GM10266 (cell line): ENCODE measurements around the gene ARL14EP.

Source experiments
- DNase-seq: peaks from one replicate; pipeline ENCODE4 v3.0.0; 2012; ENCODE audit errors: extremely low spot score
- CTCF ChIP-seq: IDR thresholded peaks from 2 replicates; pipeline ENCODE4 v1.5.1; 2012; ENCODE audit warnings: mild to moderate bottlenecking, low read depth; ENCODE audit not compliant: control insufficient read depth, insufficient read depth; ENCODE audit errors: missing control alignments

The ARL14EP gene

GRCh38 chr11:30322826-30323710 lies at the start of gene ARL14EP:
TSS of gene ARL14EP (plus strand) at chr11:30323104. CDS start at chr11:30330949, 7,845 bp downstream.
- peak; percentile 78 for DNase-seq
- TF ChIP-seq CTCF: no peak

- no peak for TF ChIP-seq CTCF
- no peak for DNase-seq
These were observed 45.7 kb upstream of the ARL14EP start for GRCh38 chr11:30277176-30277575.

GRCh38 chr11:30279796-30280195 lies 43.1 kb upstream of the ARL14EP start:
- DNase-seq: no peak
- no peak for TF ChIP-seq CTCF

GRCh38 chr11:30281476-30282288 lies 41.2 kb upstream of the ARL14EP start:
- DNase-seq: no peak
- no peak for TF ChIP-seq CTCF

GRCh38 chr11:30282289-30282631 lies 40.6 kb upstream of the ARL14EP start:
- TF ChIP-seq CTCF: no peak
- DNase-seq: no peak

GRCh38 chr11:30284836-30285235 lies 38.1 kb upstream of the ARL14EP start:
- DNase-seq: no peak
- TF ChIP-seq CTCF: no peak

- no peak for TF ChIP-seq CTCF
- DNase-seq: no peak
These were observed 37.3 kb upstream of the ARL14EP start for GRCh38 chr11:30285416-30286121.
